Caki2 (cell line): ENCODE measurements around the gene NCR3LG1. TPM values are rescaled to one million over a fixed set of nuclear protein-coding genes. Genes with fewer than 3 reads are reported as not detected.

Experiments
- DNase-seq: peaks from one replicate; pipeline ENCODE4 v3.0.0-alpha.2; 2015; ENCODE audit warnings: low read depth
- in situ Hi-C: cut with HindIII; loops from 2 replicates; pipeline ENCODE4 v1.10.0; 2016; ENCODE audit warnings: low sequenced_read_pairs, low pct_unique_long_range_greater_than_20kb, mixed read lengths
- total RNA-seq: library from RNA; depleted of rRNA; stranded (reverse); fragments of >200 nt; shearing (Covaris generic); gene quantifications from 2 replicates; pipeline ENCODE4 v1.2.3, GENCODE V29; 2014; ENCODE audit warnings: low replicate concordance

The NCR3LG1 gene
- total RNA-seq, 1 experiment from 2014 or later = 1.8 TPM

GRCh38 chr11:17405232-17406005 is 53.8 kb downstream of the NCR3LG1 start:
- in situ Hi-C loops = no loop called here
- peak; percentile 92 for DNase-seq

- no peak for DNase-seq
- in situ Hi-C loops = no loop called here
Observed at GRCh38 chr11:17406082-17406817, 54.6 kb downstream of the NCR3LG1 start.

GRCh38 chr11:17406818-17407149 is 55.2 kb downstream of the NCR3LG1 start:
- no peak for DNase-seq
- in situ Hi-C loops = no loop called here

- DNase-seq = no peak
- in situ Hi-C loops = no loop called here
Observed at GRCh38 chr11:17407575-17407974, 56.0 kb downstream of the NCR3LG1 start.

- no peak for DNase-seq
- in situ Hi-C loops = no loop called here
Observed at GRCh38 chr11:17408026-17408425, 56.4 kb downstream of the NCR3LG1 start.

- in situ Hi-C loops = no loop called here
- DNase-seq = no peak
Observed at GRCh38 chr11:17408641-17409040, 57.0 kb downstream of the NCR3LG1 start.

- in situ Hi-C loops = no loop called here
- DNase-seq = no peak
Observed at GRCh38 chr11:17410606-17411379, 59.2 kb downstream of the NCR3LG1 start.

GRCh38 chr11:17411418-17411817 is 59.8 kb downstream of the NCR3LG1 start:
- in situ Hi-C loops = no loop called here
- no peak for DNase-seq

GRCh38 chr11:17412488-17413180 is 61.0 kb downstream of the NCR3LG1 start:
- in situ Hi-C loops = no loop called here
- DNase-seq = no peak

GRCh38 chr11:17413414-17414316 is 62.1 kb downstream of the NCR3LG1 start:
- DNase-seq = no peak
- in situ Hi-C loops = no loop called here

- DNase-seq = no peak
- in situ Hi-C loops = no loop called here
Observed at GRCh38 chr11:17414317-17414737, 62.7 kb downstream of the NCR3LG1 start.

GRCh38 chr11:17414992-17415391 is 63.4 kb downstream of the NCR3LG1 start:
- no peak for DNase-seq
- in situ Hi-C loops = no loop called here

- in situ Hi-C loops = no loop called here
Observed at GRCh38 chr11:17415523-17416104, 64.0 kb downstream of the NCR3LG1 start.

GRCh38 chr11:17416492-17416891 is 64.9 kb downstream of the NCR3LG1 start:
- no peak for DNase-seq
- in situ Hi-C loops = no loop called here

More at GRCh38 chr11:17415523-17416104, 64.0 kb downstream of the NCR3LG1 start:
- no peak for DNase-seq

- no peak for DNase-seq
- in situ Hi-C loops = no loop called here
Observed at GRCh38 chr11:17418444-17419081, 67.0 kb downstream of the NCR3LG1 start.

GRCh38 chr11:17421781-17422180 is 70.2 kb downstream of the NCR3LG1 start:
- DNase-seq = no peak
- in situ Hi-C loops = no loop called here
